B cell (primary cell): Measurements from ENCODE around the gene USP34. TPM values are rescaled to one million over a fixed set of nuclear protein-coding genes. Genes with fewer than 3 reads are reported as not detected.
A peak's percentile ranks its signal among the peaks of the same experiment; 100 is the strongest.

Experiments
- ATAC-seq: fragments of 200-7000 bp; cut with Tn5 transposase; one replicate; pipeline ENCODE4 v1.10.0; 2021; ENCODE audit warnings: low read depth, mild to moderate bottlenecking, moderate number of reproducible peaks, moderate library complexity
- CTCF ChIA-PET: fragments of 350-600 bp; sonication (Branson Sonifier 250); formaldehyde crosslinking; loops from one replicate; lab custom pipeline; 2021; ENCODE audit warnings: antibody characterized with exemption, inconsistent platforms; lab: Charles Lee
- POLR2A ChIA-PET: fragments of 350-600 bp; sonication (Branson Sonifier 250); formaldehyde crosslinking; loops from one replicate; lab custom pipeline; 2021; ENCODE audit warnings: antibody characterized with exemption; lab: Charles Lee
- DNase-seq: peaks from one replicate; pipeline ENCODE4 v3.0.0; 2013
- H2AFZ ChIP-seq: 2 replicates; pipeline ENCODE4 v1.6.1; 2012; ENCODE audit warnings: mild to moderate bottlenecking, low read depth, low read length; ENCODE audit not compliant: insufficient read depth, poor library complexity, severe bottlenecking
- H3K27ac ChIP-seq, 2 donors: 1 replicate in 1 of 2; 2 replicates in 1 of 2; pipeline ENCODE4 v1.5.1; 2012 to 2013; ENCODE audit warnings: low read length in 2 of 2, mild to moderate bottlenecking in 2 of 2, moderate library complexity in 1 of 2
- H3K27me3 ChIP-seq, 4 experiments: fragments of 200-600 bp in 1 of 4; sonication (generic) in 1 of 4; replicated peaks in 1 of 4; 1 replicate in 2 of 4; 2 replicates in 2 of 4; pipeline versions ENCODE4 v1.6.1 to v1.7.0; 2013 to 2016; ENCODE audit warnings: low read length in 3 of 4, mild to moderate bottlenecking in 2 of 4, mixed read lengths in 1 of 4, moderate library complexity in 1 of 4; ENCODE audit not compliant: insufficient read depth in 4 of 4, control insufficient read depth in 3 of 4; ENCODE audit errors: control extremely low read depth in 1 of 4
- H3K36me3 ChIP-seq, 2 experiments: replicated peaks in 1 of 2; 1 replicate in 1 of 2; 2 replicates in 1 of 2; pipeline versions ENCODE4 v1.6.1 to v1.7.1; 2013; ENCODE audit warnings: low read length in 1 of 2; ENCODE audit not compliant: insufficient read depth in 2 of 2, control insufficient read depth in 1 of 2; ENCODE audit errors: control extremely low read depth in 1 of 2, extremely low read depth in 1 of 2
- H3K4me1 ChIP-seq, 2 donors: fragments of 200-600 bp in 1 of 2; sonication (generic) in 1 of 2; 1 replicate in 1 of 2; 2 replicates in 1 of 2; pipeline versions ENCODE4 v1.5.1 to v1.6.1; 2013 to 2017; ENCODE audit warnings: low read length in 2 of 2; ENCODE audit not compliant: control insufficient read depth in 2 of 2, insufficient read depth in 2 of 2
- H3K4me2 ChIP-seq: replicated peaks from 2 replicates; pipeline ENCODE3; 2012; ENCODE audit warnings: mild to moderate bottlenecking, low read depth, low read length; ENCODE audit not compliant: poor library complexity, severe bottlenecking
- H3K4me3 ChIP-seq, 5 experiments: fragments of 200-600 bp in 1 of 5; sonication (generic) in 1 of 5; 1 replicate in 3 of 5; 2 replicates in 2 of 5; pipeline versions ENCODE4 v1.5.1 to v1.7.0; 2011 to 2016; ENCODE audit warnings: low read length in 4 of 5, mild to moderate bottlenecking in 4 of 5, low read depth in 2 of 5, control low read depth in 1 of 5, moderate library complexity in 1 of 5; ENCODE audit not compliant: insufficient read depth in 1 of 5; ENCODE audit errors: control extremely low read depth in 1 of 5, extremely low read depth in 1 of 5
- H3K79me2 ChIP-seq: fragments of 200-600 bp; sonication (generic); one replicate; pipeline ENCODE4 v1.6.0; 2016; ENCODE audit warnings: low read length; ENCODE audit not compliant: control insufficient read depth, insufficient read depth
- H3K9ac ChIP-seq: fragments of 200-600 bp; sonication (generic); 2 replicates; pipeline ENCODE4 v1.6.1; 2017; ENCODE audit warnings: mild to moderate bottlenecking, low read length, moderate library complexity
- H3K9me3 ChIP-seq, 3 donors: one replicate each; pipeline versions ENCODE4 v1.6.1 to v1.7.1; 2013; ENCODE audit warnings: low read length in 2 of 3; ENCODE audit not compliant: control insufficient read depth in 2 of 3, insufficient read depth in 1 of 3; ENCODE audit errors: control extremely low read depth in 1 of 3
- H4K20me1 ChIP-seq: 2 replicates; pipeline ENCODE4 v1.6.0; 2012; ENCODE audit warnings: mild to moderate bottlenecking, low read length; ENCODE audit not compliant: insufficient read depth, control insufficient read depth, poor library complexity, severe bottlenecking
- H3K27ac Mint-ChIP-seq: one replicate; pipeline ENCODE4 v1.8.0; 2021; ENCODE audit warnings: mixed read lengths
- H3K27me3 Mint-ChIP-seq: one replicate; pipeline ENCODE4 v1.8.0; 2021; ENCODE audit warnings: mixed read lengths
- H3K4me1 Mint-ChIP-seq: one replicate; pipeline ENCODE4 v1.8.0; 2021; ENCODE audit warnings: mixed read lengths
- H3K4me3 Mint-ChIP-seq: one replicate; pipeline ENCODE4 v1.8.0; 2021; ENCODE audit warnings: mixed read lengths
- H3K9me3 Mint-ChIP-seq: one replicate; pipeline ENCODE4 v1.8.0; 2022; ENCODE audit warnings: mixed read lengths; ENCODE audit not compliant: insufficient read depth
- CTCF ChIP-seq: fragments of 200-600 bp; IDR thresholded peaks from one replicate; pipeline ENCODE4 v1.8.0; 2022; ENCODE audit warnings: antibody characterized with exemption, mild to moderate bottlenecking
- EZH2 ChIP-seq: IDR thresholded peaks from 2 replicates; pipeline ENCODE4 v1.6.1; 2012; ENCODE audit warnings: borderline replicate concordance, low read depth, mild to moderate bottlenecking, moderate library complexity, low read length; ENCODE audit not compliant: insufficient read depth, poor library complexity, severe bottlenecking
- WGBS: methylation state at CpG from one replicate; pipeline ENCODE4 v1.1.5; 2013; ENCODE audit warnings: missing lambda C conversion rate; ENCODE audit not compliant: insufficient coverage; 5-methylcytosine and 5-hydroxymethylcytosine counted together
- intact Hi-C: fragments of 100-400 bp; cut with micrococcal nuclease; formaldehyde crosslinking; loops from one replicate; pipeline ENCODE4 v1.10.0; 2022
- polyA plus RNA-seq: library from polyadenylated mRNA; depleted of rRNA; stranded (reverse); fragments of >200 nt; gene quantifications from 2 replicates; pipeline ENCODE4 v1.2.3, GENCODE V29; 2012
- total RNA-seq, 2 donors: library from RNA; stranded (reverse); fragments of 120-200 nt in 1 of 2; gene quantifications; 1 replicate in 1 of 2; 2 replicates in 1 of 2; pipeline versions ENCODE4 v1.2.3 to v1.2.4, GENCODE V29; 2013 to 2022

The USP34 gene
- total and polyA plus RNA-seq, 2 donors (not counting 1 experiment from before 2014, with no cell fraction given) = 70.3 to 311 TPM

GRCh38 chr2:61145990-61146389, 324.9 kb downstream of the USP34 start:
- Histone ChIP-seq H3K9me3 (no peaks in the 10 kb centered on the region), H3K79me2 (peaks cover 35% of the 10 kb centered on the region), H4K20me1 (no peaks in the 10 kb centered on the region), H3K4me1 (peaks cover 8 to 11% of the 10 kb centered on the region in 2 donors), H3K9ac (peak overlapping the region; percentile 82), H3K4me2 (peak overlapping the region; percentile 81), H2AFZ (no peak overlapping the region), H3K36me3 (peaks cover 4 to 22% of the 10 kb centered on the region in 2 experiments), H3K4me3 (no peak overlapping the region), H3K27ac (no peak overlapping the region), H3K27me3 (no peaks in the 10 kb centered on the region)
- intact Hi-C loops = loop anchor here (1.0 to 2.0 kb wide), 3 partner anchors 31 to 129 kb away; partner anchors contain the start of genes PEX13 and SANBR
- no CpG with 5 or more reads among the region's 2 CpGs for WGBS
- no peak overlapping the region for H3K27ac Mint-ChIP-seq
- peak overlapping the region; percentile 74 for H3K4me3 Mint-ChIP-seq
- H3K27me3 Mint-ChIP-seq = no peaks in the 10 kb centered on the region
- ATAC-seq (no peak), DNase-seq (no peak)
- TF ChIP-seq CTCF (no peak), EZH2 (no peak)
- POLR2A ChIA-PET = interaction anchor here (1.6 kb wide), 1 partner anchor 30 kb away, joined by 4 read pairs; no protein-coding TSS in a partner anchor
- CTCF ChIA-PET = interaction anchor here (1.5 kb wide), 1 partner anchor 16 kb away, joined by 4 read pairs; the partner anchor contains the start of gene C2orf74
- H3K9me3 Mint-ChIP-seq = no peaks in the 10 kb centered on the region
- peaks cover 13% of the 10 kb centered on the region for H3K4me1 Mint-ChIP-seq

GRCh38 chr2:61144697-61145268, 326.1 kb downstream of the USP34 start:
- Mint-ChIP-seq H3K27ac (peak overlapping the region; percentile 98), H3K4me3 (peak overlapping the region; percentile 95), H3K4me1 (peaks cover 13% of the 10 kb centered on the region), H3K9me3 (no peaks in the 10 kb centered on the region), H3K27me3 (no peaks in the 10 kb centered on the region)
- Histone ChIP-seq H2AFZ (peak overlapping the region; percentile 86), H3K27ac (peak overlapping the region; percentile 76 to 78), H3K4me2 (peak overlapping the region; percentile 81), H3K9me3 (no peaks in the 10 kb centered on the region), H3K9ac (peak overlapping the region; percentile 82), H3K27me3 (no peaks in the 10 kb centered on the region), H3K36me3 (peaks cover 2 to 15% of the 10 kb centered on the region in 2 experiments), H3K4me1 (peaks cover 8 to 11% of the 10 kb centered on the region in 2 donors), H3K4me3 (peak overlapping the region; percentile 78 to 95 (median 88)), H4K20me1 (no peaks in the 10 kb centered on the region), H3K79me2 (peaks cover 25% of the 10 kb centered on the region)
- TF ChIP-seq EZH2 = no peak
- no peak for TF ChIP-seq CTCF
- ATAC-seq = peak; percentile 90
- WGBS = 2% methylated on average over 24 of the region's 31 CpGs
- POLR2A ChIA-PET = interaction anchor here (0.9 to 1.6 kb wide), 2 partner anchors 31 to 33 kb away, joined by 4 to 8 read pairs; no protein-coding TSS in a partner anchor
- intact Hi-C loops = loop anchor here (1.0 to 2.0 kb wide), 3 partner anchors 33 to 128 kb away; partner anchors contain the start of genes PEX13 and SANBR
- CTCF ChIA-PET = interaction anchor here (0.9 to 1.5 kb wide), 2 partner anchors 17 to 437 kb away, joined by 4 to 5 read pairs; partner anchors contain the start of gene C2orf74
- DNase-seq = peak; percentile 97
